ENCODE measurements around the gene NGDN.
"Not testable (repeated sequence)": the region's sequence is repeated elsewhere in the genome, so short reads cannot be mapped to it uniquely, and the experiment has no call there.

The NGDN gene, protein sequence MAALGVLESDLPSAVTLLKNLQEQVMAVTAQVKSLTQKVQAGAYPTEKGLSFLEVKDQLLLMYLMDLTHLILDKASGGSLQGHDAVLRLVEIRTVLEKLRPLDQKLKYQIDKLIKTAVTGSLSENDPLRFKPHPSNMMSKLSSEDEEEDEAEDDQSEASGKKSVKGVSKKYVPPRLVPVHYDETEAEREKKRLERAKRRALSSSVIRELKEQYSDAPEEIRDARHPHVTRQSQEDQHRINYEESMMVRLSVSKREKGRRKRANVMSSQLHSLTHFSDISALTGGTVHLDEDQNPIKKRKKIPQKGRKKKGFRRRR

DNA sequence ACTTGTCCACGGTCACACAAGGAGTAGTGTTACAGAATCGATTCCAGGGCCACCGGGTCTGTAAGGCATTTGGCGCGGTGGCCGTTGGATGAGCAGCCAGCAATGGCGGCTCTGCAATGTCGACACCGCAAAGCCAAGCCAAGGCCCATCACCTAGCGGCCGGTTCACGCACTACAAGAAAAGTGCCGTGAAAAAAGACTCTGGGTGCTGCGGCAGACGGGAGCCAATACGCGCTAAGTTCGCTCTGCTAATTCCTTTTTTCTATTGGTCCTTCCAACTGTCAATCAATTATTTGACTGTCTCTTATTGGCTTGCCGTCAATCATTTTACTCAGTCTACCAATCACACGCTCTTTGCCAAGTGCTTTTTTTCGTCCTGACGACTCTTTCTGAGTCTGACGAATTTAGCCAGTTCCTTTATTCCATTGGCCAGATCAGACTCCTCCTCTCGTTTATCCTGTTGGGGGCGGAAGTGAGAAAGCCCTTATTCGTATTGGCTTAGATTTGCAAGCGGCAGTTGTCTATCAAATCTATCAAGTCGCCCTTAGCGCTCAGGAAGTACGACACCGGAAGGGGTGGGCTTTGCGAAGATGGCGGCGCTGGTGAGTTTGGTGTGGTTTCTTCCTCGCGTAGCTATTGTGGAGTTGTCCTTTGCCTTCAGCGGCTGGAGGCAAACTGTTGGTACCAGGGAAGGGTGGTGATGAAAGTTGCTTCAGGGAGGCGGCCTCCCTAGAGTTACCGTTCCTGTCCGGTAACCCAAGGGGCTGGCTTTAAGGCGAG is at the start of gene NGDN:
Gene NGDN (plus strand): TSS at position 577 of the 779 bp plus-strand sequence. CDS start 13 bp downstream, at position 590.
- DNase-seq (ENCODE audit: low read depth), result peak; percentile 86

DNA sequence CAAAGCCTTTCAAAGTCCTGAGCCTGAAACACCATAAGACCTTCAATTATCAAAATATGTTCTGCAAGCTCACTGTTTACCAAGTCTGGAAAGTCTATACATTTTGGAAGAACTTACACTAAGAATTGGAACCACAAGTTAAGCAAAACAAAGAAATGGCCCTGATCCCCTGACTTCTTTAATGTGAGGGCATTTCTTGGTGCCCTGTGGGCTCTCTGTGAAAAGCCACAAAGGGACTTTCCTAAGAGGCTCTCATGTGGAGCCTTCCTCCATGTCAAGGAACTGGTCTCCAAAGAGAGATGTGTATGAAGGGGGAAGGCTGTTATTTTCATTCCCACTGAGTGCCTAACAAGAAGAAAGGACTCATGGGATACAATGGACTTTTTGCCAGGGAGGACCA is 47.9 kb upstream of the NGDN start:
- no peak for DNase-seq (ENCODE audit: low read depth)

DNA sequence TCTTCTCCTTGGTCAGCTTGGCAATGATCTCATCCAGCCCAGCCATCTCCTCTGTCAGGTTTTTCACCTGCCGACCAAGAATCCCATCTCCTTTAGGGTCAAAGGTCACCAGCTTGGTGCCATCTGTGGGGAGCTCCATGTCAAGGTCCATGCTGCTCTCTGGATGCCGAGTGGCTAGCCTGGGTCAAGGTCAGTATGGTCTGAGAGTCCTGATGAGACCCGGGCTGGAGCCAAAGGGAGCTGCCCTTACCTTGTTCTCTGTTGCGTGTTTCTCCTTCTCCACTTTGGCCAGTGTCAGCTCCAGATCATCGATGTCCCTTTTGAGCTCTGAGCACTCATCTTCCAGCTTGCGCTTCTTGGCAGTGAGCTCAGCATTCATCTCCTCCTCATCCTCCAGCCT is 45.8 kb upstream of the NGDN start:
- no peak for DNase-seq (ENCODE audit: low read depth)

DNA sequence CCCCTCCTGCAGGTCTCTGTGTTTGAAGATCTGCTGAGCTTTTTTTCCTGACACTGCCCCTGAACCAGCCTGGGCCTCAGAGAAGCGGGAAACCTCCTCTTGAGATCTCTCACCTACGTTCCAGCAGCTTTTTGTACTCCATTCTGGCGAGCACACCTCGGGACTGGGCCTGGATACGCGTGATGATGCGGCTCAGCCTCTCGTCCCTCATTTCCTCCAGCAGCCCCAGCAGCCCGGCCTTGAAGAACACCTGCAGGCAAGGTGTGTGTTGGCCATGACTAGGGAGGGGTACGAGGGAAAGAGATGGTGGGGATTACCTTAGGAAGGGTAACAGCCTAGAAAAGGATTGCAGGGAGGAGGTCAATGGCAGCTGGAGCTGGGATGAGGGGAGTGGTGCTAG is 44.3 kb upstream of the NGDN start:
- no peak for DNase-seq (ENCODE audit: low read depth)

DNA sequence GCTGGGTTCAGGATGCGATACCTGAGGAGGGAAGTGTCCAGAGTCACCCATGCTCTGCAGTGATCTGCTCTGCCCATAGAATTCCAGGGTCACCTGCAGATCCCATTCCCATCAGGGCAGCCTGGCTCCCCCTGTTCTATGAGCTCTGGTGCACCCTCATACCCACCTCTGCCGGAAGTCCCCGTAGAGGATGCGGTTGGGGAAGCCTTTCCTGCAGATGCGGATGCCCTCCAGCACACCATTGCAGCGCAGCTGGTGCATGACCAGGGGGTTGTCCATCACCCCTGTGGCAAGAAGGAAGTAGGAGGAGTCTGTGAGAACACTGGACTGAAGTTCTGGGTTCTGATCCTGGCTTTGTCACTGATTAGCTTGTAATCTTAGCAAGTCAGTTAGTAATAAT is 43.7 kb upstream of the NGDN start:
- not testable (repeated sequence) for DNase-seq (ENCODE audit: low read depth)

DNA sequence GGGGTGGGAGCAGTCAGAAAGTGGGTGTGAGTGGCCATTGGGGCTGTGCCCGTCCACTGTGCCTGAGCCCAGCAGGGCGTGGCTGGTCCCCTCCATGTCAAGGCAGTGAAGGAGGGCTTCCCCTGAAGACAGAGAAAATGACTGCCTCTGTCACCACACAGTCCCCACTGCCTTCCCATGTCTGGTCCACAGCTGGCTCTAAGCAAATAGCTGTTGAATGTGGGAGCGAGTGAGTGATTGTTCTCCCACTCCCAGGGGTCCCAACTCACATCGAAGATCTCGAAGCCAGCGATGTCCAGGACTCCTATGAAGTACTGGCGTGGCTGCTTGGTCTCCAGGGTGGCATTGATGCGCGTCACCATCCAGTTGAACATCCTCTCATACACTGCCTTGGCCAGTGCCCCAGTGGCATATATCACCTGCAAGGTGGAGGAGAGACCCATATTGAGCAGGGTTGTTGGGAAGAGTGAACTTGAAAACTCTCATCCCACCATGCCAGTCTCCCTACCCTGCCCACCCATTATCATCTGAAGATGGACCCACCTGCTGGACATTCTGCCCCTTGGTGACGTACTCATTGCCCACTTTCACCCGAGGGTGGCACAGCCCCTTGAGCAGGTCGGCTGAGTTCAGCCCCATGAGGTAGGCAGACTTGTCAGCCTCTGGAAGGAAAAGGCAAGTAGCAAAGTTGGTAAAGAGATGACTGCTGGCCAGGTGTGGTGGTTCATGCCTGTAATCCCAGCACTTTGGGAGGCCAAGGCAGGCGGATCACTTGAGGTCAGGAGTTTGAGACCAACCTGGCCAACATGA is 40.6 kb upstream of the NGDN start:
- DNase-seq (ENCODE audit: low read depth), result no peak

DNA sequence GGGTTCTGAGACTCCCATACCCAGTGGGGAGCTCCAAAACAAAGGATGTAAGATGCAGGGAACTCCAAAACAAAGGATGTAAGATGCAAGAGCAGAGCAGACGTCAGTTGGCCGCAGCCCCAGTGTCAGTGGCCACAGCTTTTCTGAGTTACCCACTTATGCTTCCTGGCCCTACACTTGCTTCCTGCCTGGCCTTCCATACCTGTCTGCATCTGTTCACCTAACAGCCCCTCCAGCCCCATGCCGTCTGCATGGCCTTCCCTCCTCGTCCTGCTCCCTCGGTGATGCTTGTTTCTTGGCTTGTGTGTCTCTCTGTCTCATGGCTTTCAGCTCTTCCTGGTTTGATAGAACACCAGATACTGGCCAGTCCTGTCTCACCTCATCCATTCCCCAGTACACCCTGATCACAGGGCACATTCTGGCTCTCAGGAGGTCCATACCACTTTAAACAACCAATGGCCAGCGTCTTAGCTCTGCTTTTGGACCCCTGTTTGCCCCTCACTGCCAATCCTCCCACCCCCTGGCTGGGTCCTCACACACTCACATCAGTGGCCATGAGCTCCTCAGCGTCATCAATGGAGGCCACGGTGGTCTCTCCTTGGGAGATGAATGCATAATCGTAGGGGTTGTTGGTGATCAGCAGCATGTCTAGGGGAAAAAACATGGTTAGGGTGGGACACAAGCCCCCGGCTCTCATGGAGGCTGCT is 39.3 kb upstream of the NGDN start:
- no peak for DNase-seq (ENCODE audit: low read depth)

DNA sequence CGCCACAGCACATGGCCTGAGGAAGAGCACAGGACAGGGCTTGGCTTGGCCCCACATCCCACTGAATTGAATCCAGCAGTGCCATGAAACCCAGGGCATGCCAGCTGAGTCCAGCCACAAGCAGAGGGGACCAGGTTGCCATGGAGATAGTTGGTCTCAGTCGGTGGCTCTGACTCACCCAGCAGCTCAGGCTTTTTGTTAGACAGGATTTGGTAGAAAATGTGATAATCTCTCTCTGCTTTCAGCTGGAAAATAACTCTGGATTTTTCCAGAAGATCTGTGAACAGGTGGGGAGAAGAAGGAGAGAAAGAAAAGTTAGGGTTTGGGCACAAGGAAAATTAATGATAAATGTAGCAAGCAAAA is 38.8 kb upstream of the NGDN start:
- no peak for DNase-seq (ENCODE audit: low read depth)

DNA sequence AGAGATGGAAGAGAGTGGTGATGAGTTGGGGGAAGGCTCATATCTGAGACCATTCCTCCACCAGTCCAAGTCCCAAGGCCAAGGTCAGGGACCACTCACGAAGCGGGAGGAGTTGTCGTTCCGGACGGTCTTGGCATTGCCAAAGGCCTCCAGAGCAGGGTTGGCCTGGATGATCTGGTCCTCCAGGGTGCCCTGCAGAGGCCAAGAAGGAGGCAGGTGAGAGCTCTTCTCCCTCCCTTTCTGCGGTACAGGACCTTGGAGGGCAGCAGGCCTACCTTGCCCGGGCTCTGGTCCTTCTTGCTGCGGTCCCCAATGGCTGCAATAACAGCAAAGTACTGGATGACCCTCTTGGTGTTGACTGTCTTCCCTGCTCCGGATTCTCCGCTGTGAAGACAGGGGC is 38.0 kb upstream of the NGDN start:
- no peak for DNase-seq (ENCODE audit: low read depth)

DNA sequence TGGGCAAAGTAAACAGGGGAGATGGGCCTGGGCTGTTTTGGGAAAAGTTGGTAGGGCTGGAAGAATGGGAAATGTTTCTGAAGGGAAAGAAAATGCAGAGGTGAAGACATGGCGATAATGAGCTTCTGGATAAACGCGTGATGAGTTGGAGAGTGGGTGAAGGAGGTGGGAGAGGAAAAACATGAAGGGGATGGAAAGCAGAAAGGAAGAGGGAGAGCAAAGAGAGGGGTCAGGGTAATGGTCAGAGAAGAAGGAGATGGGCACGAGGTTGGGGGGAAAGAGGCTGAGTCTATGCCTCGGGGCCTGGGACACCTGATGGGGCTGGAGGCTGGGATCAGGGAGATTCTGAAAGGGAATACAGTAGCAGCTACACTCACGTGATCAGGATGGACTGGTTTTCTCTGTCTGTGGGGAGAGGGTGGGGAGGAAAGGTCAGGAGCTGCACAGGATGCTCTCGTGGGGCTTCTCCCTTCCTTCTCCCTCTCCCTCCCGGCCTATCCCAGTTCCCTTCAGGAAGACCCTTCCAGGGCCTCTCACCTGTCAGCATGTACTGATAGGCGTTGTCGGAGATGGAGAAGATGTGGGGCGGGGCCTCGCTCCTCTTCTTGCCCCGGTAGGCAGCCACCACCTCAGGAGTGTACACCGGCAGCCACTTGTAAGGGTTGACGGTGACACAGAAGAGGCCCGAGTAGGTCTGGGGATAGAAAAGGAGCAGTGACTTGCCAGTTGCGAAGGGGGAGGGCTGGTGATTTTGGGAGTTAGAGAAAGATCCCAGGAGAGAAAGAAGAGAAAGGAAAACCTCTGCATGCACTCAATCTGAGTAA is 37.2 kb upstream of the NGDN start:
- no peak for DNase-seq (ENCODE audit: low read depth)

DNA sequence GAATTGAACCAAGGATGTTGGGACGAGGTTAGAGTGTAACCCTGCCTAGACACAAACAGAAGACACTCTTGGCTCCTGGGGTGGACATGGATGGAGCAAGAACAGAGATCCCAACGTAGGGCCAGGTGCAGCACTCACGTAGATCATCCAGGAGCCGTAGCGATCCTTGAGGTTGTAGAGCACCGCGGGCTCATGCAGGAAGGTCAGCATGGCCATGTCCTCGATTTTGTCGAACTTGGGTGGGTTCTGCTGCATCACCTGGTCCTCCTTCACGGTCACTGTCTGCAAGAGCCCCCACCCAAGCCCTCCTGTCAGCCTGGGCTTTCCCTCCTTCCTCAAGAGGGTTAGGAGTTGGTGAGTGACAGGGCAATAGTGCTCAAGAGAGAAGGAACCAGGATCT is 36.6 kb upstream of the NGDN start:
- no peak for DNase-seq (ENCODE audit: low read depth)

DNA sequence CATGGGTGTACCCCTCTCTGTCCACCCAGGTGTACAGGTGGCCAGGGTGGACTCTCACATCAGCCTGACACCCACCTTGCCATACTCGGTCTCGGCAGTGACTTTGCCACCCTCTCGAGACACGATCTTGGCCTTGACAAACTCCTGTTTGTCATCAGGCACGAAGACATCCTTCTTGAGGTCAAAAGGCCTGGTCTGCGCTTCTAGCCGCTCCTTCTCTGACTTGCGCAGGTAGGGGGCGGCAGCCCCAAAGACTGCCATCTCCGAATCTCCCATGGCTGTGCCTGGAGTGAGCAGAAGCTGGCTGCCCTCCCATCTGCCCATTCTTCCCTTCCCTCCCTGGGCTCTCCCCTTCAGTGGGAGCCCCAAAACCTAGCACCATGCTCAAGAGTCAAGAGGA is 36.0 kb upstream of the NGDN start:
- DNase-seq (ENCODE audit: low read depth), result no peak

DNA sequence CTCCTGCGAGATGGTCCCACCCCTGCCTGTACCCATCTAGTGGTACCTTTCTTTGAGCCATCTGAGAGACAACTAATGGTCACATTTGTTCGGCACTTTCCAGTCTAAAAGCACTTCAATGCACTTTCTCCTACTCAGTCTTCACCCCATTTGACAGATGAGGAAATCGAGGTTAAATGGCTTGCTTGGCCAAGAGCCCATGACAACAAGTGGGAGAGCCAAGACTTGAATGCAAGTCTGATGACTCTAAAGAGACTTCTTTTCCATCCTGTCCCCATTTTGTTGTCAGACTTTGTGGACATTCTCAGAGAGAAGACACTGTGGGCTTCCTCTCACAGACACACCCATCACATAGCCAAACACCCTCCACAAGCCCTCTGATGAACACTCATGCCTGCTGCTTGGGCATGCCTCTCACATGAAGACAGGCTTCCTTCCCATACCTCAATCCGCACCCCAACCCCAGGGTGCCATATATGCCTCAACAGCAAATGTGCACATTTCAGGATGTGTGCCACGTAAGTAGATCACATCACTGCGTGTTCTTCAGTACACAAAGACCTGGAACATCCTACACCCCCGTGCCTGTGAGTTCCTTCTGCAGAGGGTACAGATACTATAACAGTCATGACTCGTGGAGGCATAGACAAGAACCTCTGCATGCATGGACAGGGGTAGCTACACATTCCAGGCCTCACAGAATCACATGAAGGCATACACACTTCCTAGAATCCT is 34.8 kb upstream of the NGDN start:
- no peak for DNase-seq (ENCODE audit: low read depth)

DNA sequence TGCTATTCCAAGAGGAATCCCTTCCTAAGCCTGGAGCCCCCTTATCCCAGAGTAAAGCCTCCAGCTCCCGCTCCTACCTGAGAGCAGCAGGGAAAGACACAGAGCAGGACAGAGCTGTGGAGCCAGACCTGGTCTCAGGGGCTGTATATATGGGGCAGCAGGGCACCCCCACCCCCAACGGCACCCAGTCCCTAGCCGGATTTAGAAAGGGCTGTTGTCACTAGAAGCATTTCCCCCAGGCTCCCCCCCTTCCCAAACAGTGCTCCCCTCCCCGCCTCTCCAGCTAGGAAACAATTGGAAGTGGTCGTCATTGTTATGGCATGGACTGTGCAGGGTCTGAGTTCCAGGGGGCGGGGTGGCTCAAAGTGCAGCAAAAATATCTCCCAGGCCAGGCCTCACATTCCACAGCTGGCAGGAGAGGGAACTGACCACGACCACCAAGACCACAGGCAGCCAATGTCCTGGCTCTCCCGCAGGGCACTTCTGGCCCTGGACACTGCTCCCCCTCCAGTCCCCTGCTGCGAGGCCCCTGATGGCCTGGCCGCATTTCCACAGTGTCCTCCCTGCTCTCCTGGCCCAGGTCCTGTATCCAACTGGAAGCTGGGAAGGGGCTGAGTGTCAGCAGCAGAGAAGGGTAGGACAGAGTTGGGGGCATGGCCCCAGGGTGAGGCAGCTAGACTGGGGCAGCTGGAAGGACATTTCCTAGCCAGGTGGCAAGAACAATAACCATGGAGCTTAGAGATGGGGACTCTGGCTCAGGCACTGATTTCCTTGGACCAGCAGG is 33.8 kb upstream of the NGDN start, which contains the start of gene MYH7:
Gene MYH7 (minus strand): TSS at position 118 of the 784 bp plus-strand sequence. CDS start 1,928 bp downstream, outside the sequence.
- DNase-seq (ENCODE audit: low read depth), result no peak

DNA sequence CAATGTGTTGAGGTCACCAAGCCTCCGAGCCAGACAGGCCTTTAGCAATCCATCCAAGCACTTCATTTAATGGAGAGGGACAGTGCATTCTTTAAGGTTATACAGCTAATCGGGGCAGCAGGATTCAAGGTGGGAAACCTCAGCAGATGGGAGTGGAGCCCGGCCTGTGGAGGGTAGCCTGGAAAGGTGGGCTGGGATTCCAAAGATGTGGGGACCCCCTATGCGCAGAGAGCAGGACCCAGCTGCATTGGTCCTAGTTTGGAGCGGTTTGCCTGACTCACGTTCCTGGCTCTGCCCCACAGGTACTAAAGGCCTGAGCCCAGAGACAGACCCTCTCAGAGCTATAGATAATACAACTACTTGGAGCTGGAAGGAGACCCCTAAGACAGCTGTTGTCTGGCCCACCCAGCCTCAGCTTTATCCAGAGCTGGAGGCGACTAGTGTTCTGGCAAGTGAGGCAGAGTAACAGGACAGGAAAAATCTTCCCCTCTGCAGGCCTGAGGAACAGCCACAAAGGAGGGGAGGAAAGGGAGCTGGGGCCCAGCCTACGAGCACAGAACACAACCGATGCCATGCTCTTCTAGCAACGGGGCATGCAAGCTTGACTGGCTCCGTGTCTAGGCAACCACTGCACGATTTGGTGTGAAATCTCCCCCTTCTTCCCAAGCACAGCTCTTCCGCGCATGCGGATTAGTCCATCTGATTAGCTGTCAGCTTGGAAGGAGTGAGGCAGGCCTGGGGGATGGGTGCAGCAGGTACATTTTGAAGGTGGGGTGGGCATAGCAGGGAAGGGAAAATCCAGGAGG is 33.0 kb upstream of the NGDN start:
- DNase-seq (ENCODE audit: low read depth), result no peak

DNA sequence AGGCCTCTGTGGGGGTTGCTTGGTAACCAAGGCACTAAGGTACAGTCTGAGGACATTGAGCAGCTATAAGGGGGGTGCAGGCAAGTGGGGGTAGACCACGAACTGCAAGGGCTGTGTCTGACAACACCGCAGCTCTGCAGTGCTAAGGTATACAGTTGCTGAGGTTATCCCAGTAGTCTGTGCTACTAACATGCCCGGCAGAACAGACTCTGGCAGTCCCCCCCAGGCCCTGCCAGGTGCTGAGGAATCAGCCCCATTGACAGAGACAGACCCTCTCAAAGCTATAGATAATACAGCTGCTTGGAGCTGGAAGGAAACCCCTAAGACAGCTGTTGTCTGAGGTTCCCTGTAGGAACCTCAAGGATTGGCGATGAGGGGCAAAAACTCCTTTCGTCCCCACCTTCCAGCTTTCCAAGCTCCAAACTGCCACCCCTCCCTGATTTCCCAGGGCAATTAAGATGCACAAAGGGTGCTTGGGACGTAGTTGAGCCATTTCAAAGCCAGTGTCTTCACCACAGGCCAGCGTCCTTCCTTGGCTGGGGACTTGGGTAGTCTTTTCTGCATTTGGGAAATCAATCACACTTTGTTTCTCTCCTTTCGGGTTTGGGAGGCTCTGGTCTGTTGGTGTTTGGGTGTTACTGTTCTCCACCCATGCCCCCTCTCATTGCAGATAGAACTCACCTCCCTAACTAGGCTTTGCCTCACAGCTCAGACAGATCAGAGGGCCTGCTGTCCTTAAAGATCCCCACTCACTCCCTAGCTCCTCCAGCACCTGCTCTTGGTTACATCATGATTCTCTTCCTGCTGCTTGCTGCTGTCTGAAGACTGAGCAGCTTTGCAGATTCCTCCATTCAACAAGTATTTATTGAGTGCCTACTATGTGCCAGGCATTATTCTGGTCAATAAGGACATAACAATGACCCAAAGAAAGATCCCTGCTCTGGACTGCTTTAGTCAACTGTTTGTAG is 32.1 kb upstream of the NGDN start:
- no peak for DNase-seq (ENCODE audit: low read depth)

DNA sequence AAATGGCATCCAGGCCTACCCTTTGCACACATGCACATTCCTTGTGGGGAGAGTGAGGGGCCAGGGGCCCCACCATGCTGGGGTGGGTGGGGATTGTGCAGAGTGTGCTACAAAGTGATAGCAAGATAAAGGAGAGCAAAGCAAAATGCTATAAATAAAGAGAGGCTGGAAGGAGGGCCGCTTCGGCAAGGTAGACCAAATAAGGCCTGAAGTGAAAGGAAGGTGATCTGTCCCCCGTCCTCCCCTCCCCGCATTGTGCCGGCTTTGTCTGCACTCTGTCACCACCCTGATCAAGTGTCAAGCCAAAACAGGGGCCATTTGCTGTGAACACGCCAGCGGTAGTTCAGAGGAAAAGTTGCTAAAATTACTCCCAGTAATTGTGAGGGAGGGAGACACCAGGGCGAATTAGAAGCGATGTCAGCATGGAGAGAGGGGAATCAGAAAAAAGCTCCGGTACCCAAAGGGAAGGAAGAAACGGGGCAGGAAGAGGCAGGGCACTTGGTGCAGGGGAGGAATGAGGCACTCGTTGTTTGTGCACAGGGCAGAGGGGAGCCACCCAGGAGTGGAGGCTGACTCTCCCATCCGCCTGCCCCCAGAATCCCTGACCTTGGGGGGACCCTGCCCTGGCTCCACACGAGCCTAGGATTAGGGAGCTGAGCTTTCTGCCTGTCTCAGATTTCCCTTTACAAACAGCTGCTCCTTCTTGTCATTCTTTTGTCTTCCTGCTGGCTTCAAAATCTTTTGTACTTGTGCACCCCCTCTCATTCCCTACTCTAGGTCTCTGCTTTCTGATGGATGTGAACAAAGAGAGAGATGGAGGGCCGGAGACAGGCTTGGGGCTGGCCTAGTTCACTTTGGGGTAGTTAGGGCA is 31.2 kb upstream of the NGDN start:
- no peak for DNase-seq (ENCODE audit: low read depth)

Data from activated T-cell treated with anti-CD3 and anti-CD28 coated beads for 48 hours (primary cell).